HG02970 (cell line): ENCODE measurements around the gene POLD2.
A peak's percentile ranks its signal among the peaks of the same experiment; 100 is the strongest.
"Not testable (repeated sequence)": the region's sequence is repeated elsewhere in the genome, so short reads cannot be mapped to it uniquely, and the experiment has no call there.

Experiments
- ATAC-seq: cut with Tn5 transposase; IDR thresholded peaks from one replicate; pipeline ENCODE4 v1.9.1; 2021; ENCODE audit warnings: mild to moderate bottlenecking, moderate library complexity, moderate number of reproducible peaks; ENCODE audit not compliant: unreplicated experiment, low FRiP score

Gene POLD2

GRCh38 chr7:44123190-44124003, at the start of gene POLD2:
TSS of gene POLD2 (minus strand) at chr7:44123548. CDS start at chr7:44122053, 1,495 bp downstream.
- peak; percentile 98 for ATAC-seq

- no peak for ATAC-seq
Measured at GRCh38 chr7:44172803-44173424, 49.6 kb upstream of the POLD2 start.

- no peak for ATAC-seq
Measured at GRCh38 chr7:44172352-44172751, 49.0 kb upstream of the POLD2 start.

GRCh38 chr7:44171901-44172300, 48.6 kb upstream of the POLD2 start:
- ATAC-seq = not testable (repeated sequence)

GRCh38 chr7:44167920-44168319, 44.6 kb upstream of the POLD2 start:
- no peak for ATAC-seq

- ATAC-seq = no peak
Measured at GRCh38 chr7:44163591-44163990, 40.2 kb upstream of the POLD2 start.

- ATAC-seq = no peak
Measured at GRCh38 chr7:44162785-44163395, 39.5 kb upstream of the POLD2 start.

- no peak for ATAC-seq
Measured at GRCh38 chr7:44162179-44162578, 38.8 kb upstream of the POLD2 start.

GRCh38 chr7:44161371-44161770, 38.0 kb upstream of the POLD2 start:
- ATAC-seq = no peak

- no peak for ATAC-seq
Measured at GRCh38 chr7:44159824-44160630, 36.7 kb upstream of the POLD2 start.

GRCh38 chr7:44158873-44159631, 35.7 kb upstream of the POLD2 start:
- ATAC-seq = no peak

- no peak for ATAC-seq
Measured at GRCh38 chr7:44158096-44158872, 34.9 kb upstream of the POLD2 start.

- ATAC-seq = no peak
Measured at GRCh38 chr7:44157116-44158080, 34.0 kb upstream of the POLD2 start.

GRCh38 chr7:44156453-44157010, 33.2 kb upstream of the POLD2 start:
- no peak for ATAC-seq

GRCh38 chr7:44155191-44156185, 32.1 kb upstream of the POLD2 start:
- ATAC-seq = no peak

GRCh38 chr7:44154703-44155102, 31.4 kb upstream of the POLD2 start:
- no peak for ATAC-seq

- ATAC-seq = no peak
Measured at GRCh38 chr7:44153948-44154335, 30.6 kb upstream of the POLD2 start.
